ENCODE results near the gene ST3GAL4.

The ST3GAL4 gene

DNA sequence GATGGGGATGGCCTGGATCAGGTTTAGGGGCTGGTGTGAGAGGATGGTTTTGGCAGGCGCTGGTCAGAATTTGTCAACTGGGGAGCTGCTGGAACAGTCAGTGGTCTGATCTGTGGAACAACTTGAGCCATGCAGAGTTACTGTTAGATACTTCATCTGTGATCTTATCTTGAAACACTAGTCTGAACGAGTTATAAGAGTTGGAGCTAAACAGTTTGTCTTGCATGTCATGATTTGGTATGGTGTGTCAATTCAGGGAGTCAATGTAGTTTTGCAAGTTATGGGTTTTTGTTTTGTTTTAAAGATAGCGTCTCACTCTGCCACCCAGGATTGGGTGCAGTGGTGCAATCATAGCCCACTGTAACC, 54.1 kb downstream of the ST3GAL4 start:
- DNase-seq, result no peak

DNA sequence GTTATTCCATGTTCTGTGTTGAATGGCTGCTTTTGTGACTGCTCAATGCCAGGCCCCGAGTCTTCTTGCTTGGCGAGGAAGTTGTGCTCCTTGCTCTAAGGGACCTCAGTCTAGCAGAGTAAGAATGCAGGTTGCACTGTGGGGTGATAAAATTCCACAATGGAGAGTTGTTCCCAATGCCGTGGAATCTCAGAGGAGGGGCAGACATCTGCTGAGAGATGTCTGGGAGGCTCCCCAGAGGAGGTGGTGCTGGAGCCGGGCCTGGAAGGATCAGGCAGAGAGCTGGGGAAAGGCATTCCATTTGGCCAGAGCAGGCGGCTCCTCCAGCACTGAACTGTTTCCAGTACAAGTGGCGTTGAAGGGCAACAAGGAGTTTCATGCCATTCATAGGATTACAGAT, 55.2 kb downstream of the ST3GAL4 start:
- no peak for DNase-seq

DNA sequence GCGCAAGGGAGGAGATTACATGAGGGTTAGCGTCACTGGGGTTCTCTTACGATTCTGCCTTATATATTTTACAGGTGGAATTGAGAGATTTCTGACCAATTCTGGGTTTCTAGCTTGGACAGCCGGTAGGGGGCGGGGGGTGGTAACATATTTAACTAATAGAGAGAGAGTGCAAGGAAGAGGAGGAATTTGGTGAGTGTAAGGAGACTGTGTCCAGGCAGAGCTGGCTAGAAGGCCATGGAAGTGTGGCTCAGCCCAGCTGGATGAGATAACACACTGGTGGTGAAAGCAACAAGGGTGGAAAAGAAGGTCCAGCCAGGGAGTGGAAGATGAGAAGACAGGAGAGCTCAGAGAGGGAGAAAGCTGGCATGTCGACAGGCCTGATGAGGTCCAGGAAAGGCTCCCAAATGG, 56.5 kb downstream of the ST3GAL4 start:
- DNase-seq, result no peak

DNA sequence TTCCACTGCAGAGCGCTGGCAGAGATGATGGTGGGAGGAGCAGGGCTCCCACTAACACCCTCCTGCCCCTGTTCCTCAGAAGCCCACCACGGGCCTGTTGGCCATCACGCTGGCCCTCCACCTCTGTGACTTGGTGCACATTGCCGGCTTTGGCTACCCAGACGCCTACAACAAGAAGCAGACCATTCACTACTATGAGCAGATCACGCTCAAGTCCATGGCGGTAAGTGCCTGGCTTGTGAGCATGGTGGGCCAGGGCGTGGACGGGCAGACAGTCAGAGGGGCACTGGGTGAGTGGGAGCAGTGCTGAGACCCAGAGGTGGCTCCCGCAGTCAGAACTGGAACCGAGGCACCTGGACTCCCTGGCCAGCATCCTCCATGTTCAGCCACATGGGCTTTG, 57.9 kb downstream of the ST3GAL4 start:
- no peak for DNase-seq

DNA sequence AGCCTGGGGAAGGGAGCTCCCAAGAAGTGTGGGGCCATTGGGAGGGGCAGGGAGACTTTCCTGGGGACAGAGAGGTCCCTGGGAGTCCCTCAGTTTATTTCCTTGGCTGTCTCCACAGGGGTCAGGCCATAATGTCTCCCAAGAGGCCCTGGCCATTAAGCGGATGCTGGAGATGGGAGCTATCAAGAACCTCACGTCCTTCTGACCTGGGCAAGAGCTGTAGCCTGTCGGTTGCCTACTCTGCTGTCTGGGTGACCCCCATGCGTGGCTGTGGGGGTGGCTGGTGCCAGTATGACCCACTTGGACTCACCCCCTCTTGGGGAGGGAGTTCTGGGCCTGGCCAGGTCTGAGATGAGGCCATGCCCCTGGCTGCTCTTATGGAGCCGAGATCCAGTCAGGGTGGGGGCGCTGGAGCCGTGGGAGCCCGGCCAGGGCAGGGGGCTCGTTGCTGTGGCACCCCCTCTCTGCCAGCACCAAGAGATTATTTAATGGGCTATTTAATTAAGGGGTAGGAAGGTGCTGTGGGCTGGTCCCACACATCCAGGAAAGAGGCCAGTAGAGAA, 58.4 kb downstream of the ST3GAL4 start:
- no peak for DNase-seq

DNA sequence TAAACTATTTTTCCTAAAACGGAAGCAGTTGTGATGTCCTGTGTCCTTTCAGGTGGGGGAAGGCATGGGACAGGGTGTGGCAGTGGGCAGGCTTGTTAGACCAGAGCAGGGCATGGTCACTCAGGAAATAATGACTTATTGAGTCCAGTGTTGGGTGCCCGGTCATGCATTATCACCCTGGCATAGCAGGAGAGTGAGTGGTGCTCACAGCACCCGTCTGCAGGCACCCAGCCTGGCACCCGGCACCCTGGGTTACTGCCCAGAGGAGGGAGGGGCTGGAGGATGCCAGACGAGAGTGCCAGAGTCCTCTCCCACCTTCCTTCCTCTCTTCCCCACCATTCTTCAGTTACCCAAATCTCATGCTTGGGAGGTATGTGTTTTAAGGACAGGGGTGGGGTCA, 59.1 kb downstream of the ST3GAL4 start:
- no peak for DNase-seq

DNA sequence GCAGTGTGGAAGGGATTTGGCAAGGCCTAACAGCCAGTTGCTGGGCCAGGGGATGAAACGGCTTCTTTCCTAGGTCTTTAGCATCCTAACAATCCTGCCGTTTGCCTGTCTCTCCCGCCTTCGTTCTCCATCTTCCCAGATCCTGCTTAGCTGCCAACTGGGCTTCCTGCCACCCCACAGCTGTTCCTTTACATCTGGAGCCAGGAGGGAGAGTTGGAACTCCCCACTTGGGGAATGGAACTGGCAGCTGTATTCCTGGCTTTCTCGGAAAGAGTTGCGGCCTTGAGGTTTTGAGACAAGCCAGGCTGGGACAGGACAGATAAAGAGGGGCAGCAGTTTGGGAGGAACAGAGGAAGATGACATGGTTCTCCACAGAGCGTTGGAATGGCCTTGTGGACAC, 59.6 kb downstream of the ST3GAL4 start:
- no peak for DNase-seq

DNA sequence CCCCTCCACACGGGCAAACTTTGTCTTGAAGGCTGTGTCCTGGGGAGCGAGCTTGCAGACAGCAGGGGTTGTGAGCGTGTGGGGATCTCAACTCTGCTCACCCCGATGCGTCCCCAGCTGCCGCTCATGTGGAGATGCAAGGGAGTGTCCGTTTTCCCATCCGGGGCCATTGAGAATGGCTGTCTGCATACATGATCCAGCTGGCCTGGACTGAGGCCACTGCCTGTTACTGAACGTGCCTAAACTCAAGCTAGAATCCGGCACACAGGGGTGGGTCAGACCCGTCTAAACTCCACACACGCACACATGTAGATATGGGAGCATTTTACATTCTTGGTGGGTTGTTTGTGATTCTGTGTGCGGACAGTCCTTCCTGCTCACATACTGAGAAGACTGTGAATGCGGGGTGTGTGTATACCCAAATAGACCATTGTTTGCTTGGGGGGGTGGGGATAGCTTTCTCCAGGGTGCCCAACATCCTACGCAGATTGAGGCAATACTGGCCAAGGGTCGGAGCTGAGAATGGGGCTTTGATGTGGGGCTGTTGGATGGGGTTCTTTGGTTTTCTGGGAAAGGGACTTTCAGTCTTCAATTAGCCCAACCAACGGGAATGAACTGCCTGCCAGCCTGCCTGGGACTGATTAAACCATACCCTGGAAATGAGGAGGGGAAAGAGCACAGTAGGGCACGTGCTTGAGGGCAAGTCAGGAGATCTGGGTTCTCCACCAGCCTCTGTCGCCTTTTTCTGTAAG, 60.4 kb downstream of the ST3GAL4 start:
- DNase-seq, result no peak

DNA sequence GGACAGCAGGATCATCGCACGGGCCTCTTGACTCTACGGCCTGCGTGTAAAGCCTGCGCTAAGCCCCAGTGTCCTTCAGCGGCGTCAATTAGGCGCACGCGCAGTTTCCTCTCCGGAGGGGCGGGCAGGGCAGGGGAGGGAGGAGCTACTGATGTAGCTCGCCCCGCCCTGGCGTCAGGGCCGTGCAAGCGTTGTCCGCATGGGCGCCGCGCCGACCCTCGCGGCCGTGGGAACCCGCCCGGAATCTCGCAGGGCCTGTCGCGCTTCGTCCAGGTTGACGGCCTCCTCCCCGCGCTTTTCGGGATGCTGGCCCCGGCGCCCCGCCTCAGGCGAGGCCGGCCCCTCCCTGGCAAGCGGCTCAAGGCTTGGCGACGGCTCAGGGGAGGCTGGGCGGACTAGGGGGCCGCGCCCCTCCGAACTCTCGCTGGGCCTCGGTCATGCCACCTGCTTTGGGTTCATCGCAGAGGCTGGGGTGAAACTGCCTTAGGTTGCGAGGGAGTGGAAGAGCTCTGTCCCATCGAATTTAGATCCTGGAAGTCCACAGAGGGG, 61.1 kb downstream of the ST3GAL4 start:
- DNase-seq, result peak; percentile 76

DNA sequence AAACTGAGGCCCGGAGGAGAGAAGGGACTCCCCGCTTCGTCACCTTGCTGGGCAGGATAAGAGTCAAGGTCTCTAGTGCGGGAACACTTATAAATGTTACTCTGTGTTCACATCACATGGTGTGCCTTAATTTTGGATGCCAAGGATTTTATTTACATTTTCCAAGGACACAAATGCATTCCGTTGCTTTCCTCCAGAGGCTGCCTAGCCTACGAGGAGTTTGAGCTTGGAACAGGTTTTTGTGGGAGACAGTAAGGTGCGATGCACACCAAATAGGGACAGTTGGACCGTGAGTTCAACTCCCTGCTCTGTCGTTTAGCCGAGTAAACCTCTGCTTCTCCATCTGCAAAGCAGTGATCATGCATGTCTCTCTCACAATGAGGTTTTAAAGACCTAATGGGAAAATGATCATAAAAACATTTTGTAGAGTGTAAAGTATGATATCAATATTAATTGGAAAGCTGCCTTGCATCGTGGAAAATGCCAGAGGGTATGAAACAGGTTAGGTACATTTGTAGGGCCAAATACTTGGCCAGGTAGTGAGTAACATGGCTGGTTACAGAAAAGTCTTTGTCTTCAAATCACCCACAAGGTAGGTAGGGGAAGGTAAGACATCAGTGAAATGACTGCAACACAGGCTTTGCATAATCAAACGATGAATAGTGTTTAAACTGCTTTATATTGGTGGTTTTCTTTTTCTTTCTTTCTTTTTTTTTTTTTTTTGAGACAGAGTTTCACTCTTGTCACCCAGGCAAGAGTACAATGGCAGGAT, 61.8 kb downstream of the ST3GAL4 start:
- DNase-seq, result no peak

DNA sequence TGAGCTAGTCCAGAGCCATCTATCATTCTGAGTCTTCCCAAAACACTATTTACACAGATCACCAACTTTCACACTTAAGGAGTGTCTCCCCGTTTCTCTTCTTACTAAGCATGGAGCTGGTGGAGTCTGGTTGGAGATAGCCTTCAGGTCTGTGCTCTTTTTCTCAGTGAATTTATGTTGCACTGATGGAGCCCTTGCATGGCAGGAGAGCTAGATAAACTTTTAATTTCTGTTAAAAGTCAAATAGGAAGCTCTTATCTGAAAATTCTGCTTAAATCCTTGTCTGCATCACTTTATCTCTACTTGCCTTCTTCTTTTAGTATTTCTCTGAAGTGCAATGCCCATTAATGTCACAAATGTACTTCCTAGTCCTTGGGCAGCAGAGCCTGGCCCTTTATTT, 63.4 kb downstream of the ST3GAL4 start:
- no peak for DNase-seq

DNA sequence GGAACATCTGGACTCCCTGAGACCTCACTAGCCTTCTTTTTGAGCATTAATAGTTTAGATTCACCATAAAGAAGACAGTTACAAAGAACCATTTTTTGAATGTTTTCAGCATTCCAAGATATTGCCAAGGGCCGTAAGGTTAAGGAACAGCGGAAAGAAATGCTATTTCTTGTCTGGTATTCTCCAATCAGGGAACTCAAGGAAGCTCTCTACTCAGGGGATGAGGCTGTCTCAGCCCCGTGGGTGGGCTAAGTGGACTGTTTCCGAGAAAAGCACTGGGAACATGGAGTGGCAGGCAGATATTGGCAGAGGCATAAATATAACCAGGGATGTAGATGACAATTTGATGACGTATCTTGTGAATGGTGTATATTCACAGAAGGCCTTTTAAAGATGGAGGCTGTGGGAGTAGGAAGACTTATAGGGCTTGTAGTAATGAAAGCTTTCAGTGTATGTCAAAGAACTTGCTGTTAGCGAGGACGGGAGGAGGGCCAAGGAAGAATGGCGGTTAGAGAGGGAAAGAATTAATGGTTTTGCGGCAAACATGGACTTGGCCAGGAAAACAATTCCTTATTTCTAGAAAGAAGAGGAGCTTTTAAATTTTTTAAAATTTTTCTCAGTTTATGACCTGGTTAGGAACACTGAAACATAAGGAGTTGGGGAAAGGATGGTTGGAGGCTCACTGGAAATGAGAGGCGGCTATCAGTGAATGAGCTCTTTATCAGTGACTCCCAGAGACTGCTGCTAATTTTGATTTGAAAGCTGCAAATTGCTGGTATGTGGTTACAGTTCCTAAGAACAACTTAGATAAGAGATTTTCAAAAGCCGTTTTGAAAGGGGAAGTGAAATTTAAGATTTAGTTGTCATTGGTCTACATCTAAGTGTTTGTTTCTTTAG, 64.6 kb downstream of the ST3GAL4 start:
- DNase-seq, result no peak

DNA sequence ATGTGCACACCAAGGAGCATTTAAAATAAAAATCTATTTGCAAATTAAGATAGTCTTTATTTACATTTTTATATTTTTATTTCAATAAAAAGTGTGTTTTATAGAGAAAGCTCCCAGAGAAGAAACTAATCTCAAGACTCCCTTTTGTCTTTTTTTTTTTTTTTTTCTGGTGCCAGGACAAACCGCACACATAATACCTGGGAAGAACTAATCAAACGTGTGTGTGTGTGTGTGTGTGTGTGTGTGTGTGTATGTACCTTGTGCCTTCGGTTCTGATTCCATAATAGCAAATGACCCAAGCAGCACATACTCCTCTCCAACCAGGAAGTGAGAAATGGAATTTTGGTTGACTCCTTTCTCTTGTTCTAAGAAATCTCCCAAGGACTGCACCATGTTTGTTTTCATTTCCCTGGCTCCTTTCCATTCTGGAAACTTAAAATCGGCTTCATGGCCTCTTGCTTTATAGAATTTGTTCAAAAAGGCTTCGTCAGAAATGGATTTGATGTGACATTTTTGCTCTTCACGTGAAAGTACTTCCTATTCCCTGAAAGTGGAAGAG, 65.3 kb downstream of the ST3GAL4 start:
- DNase-seq, result no peak

DNA sequence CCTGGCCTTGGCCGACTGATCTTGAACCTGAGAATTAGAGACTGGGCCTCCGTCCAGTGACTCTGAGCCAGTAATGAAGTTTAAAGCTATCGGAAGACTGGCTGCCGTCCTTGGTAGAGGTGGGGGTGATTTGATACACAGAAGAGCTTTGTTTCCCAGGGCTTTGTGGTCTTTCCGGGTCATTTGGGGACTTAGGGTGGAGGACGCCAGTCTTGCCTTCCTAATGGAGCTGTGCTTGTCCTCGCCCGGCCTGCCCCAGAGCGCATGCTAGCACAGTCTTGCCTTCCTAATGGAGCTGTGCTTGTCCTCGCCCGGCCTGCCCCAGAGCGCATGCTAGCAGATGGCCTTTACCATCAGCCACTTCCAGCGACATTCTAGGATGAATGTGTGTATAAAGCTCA, 65.8 kb downstream of the ST3GAL4 start:
- DNase-seq, result no peak

DNA sequence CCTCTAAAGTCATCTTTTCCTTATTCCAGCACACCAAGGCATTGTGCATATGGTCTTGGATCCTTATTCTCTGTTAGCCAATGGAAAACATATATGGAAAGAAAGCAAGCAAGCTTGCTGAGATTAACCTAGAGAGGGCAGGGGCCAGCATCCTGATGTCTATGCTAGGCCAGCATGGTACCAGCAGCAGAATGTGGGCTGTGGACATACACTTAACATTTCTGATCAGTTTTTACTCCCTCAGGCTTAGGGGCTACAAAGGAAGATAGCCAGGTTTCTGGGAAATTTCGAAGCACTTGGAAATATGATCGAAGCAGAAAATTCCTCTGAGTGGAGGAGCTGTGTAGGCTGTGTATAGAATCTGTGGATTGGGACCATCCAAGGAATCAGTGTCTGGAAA, 67.0 kb downstream of the ST3GAL4 start:
- no peak for DNase-seq

DNA sequence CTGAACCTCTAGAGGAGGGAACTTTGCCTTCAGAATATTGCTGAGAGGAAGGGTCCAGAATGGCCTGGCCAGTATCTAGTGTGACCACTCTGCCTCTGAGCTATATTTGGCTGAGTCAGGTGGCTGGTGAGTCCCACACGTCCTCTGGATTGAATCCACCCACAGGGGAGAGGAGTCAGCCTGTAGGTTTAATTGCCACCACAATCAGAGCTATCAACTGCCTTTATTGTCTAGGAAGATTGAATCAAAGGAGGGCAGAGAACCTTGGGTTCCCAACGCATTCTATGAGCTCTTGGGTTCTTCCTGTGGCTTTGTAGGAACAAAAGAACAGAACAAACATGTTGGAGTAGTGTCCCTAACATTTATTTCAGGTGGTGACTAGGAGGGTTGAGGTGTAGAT, 67.7 kb downstream of the ST3GAL4 start:
- DNase-seq, result no peak

DNA sequence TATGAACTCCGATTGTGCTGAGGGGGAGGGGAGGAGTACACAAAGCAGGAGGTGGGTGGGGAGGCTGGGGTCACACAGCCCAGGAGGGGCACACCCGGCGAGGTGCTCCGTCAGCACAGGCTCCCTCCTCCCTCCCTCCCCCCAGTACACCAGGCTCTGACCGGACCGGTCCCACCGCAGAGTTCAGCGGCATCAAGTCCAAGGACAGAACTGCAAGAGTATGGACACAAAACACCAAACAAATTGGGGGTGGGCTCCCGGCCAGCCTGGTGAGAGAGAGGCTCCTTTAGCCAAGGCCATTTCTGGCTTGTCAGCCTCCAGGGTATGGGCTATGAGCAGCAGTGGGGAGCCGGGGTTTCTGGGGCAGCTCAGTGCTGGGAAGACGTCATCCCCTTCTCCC, 68.3 kb downstream of the ST3GAL4 start:
- DNase-seq, result no peak

DNA sequence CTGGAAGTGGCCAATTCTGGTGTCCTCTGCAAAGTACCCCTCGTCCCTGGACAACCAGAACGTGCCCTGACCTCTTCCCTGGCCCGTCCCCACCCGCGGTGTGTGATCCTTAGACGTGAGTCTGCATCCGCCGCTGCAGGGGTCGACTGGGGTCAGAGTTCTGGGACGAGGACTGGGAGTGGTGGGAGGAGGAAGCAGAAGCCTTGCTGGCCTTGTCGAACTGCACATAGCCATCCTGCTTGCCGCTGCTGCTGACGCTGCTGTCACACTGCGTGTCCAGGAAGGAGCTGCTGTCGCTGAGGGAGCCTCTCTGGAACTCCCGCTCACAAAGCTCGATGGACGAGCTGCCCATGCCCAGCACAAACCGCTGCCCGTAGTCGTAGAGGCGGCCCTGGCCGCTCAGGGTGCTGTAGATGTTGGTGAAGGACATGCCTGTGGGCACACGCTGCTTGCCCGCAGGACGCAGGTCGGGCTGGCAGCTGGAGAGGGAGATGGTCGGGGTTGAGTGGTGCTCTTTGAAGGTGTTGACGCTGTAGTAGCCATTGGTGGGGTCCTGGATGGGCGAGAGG, 69.1 kb downstream of the ST3GAL4 start:
- no peak for DNase-seq

DNA sequence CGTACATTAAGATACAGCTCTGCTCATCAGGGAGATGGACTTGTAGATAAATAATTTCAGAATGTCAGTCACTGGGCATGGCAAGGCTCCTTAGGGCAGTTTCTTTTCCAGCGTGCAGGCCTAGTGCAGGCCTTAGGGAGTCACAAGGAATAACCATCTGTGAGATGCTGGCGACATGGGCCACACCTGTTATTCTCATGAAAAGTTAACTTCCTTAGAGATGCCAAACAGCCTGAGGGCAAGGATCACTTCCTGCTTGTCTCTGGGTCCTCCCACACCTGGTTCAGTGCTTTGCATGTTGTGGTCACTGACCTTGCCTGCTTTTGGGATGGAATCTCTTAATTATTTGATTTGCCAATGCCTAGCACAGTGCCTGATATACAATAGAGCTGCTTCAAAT, 70.6 kb downstream of the ST3GAL4 start:
- no peak for DNase-seq

DNA sequence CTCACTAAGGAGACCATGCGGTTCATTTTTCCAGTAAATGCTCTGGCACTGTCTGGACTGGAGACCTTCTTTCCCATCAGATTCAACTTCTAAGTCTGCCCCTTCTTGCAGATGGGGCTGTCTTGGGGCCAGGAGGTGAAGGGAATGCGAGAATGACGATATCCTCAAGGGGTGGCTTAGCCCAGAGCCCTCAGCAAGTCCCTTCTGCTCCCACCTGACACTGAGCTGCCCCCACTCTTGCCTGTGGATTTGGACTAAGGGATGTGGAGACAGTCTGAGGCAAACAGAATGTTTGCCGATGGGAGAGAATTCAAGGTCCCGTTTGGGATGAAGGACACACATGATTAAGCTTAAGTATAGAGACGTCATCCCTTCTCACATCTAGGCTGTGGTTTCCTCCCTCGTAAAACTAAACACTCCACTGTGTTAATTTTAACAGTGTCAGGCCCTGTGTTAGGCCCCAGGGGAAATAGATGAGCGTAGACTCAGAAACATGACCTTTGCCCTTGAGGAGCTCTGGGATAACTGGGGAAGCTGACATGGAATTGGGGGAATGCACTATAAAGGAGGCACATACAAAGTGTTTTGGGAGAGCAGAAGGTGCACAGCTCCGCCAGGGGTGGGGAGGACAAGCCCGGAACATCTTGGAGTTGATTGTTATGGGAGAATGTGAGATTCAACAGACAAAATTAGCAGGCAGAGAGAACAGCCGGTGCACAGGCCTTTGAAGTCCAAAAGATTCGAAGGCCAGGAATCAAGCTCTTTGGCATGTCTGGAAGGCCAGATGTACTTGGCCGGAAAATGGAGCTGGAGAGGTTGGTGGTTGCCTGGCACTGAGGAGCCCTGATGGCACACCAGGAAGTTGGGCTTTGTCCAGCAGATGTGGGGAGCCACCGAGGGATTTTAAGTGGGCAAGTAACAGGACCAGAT, 71.6 kb downstream of the ST3GAL4 start:
- no peak for DNase-seq
